Glutamatergic neuron (in vitro differentiated cells): Measurements from ENCODE around the gene FSD2. TPM values are rescaled to one million over a fixed set of nuclear protein-coding genes. Genes with fewer than 3 reads are reported as not detected.
"Not testable (repeated sequence)": the region's sequence is repeated elsewhere in the genome, so short reads cannot be mapped to it uniquely, and the experiment has no call there.

Source experiments
- DNase-seq: peaks from one replicate; pipeline ENCODE4 v3.0.0; 2022
- H3K27ac Mint-ChIP-seq: one replicate; pipeline ENCODE4 v1.8.0; 2020; ENCODE audit warnings: mild to moderate bottlenecking, mixed read lengths, inconsistent platforms; ENCODE audit not compliant: unreplicated experiment
- H3K27me3 Mint-ChIP-seq: one replicate; pipeline ENCODE4 v1.8.0; 2020; ENCODE audit warnings: mild to moderate bottlenecking, moderate library complexity, mixed read lengths, inconsistent platforms; ENCODE audit not compliant: unreplicated experiment
- H3K36me3 Mint-ChIP-seq: one replicate; pipeline ENCODE4 v1.8.0; 2020; ENCODE audit warnings: mild to moderate bottlenecking, mixed read lengths, inconsistent platforms; ENCODE audit not compliant: unreplicated experiment
- H3K4me1 Mint-ChIP-seq: one replicate; pipeline ENCODE4 v1.8.0; 2020; ENCODE audit warnings: mild to moderate bottlenecking, low read depth, mixed read lengths, inconsistent platforms; ENCODE audit not compliant: unreplicated experiment
- H3K4me3 Mint-ChIP-seq: one replicate; pipeline ENCODE4 v1.8.0; 2020; ENCODE audit warnings: mild to moderate bottlenecking, mixed read lengths, inconsistent platforms; ENCODE audit not compliant: unreplicated experiment
- H3K9me3 Mint-ChIP-seq: one replicate; pipeline ENCODE4 v1.8.0; 2020; ENCODE audit warnings: mild to moderate bottlenecking, moderate library complexity, mixed read lengths, inconsistent platforms; ENCODE audit not compliant: unreplicated experiment
- total RNA-seq: library from RNA; stranded (reverse); fragmentation: NEBNext Ultra II Directional; extraction: Animal tissue kit (Norgen Biotek cat#: 25700); gene quantifications from one replicate; pipeline ENCODE4 v1.2.1, GENCODE V29; 2021; ENCODE audit not compliant: unreplicated experiment
- TF ChIP-seq, protein P1 (sequence below): fragments of 200-600 bp; sonication (generic); IDR thresholded peaks from one replicate; pipeline ENCODE4 v1.5.0; 2021; ENCODE audit not compliant: partially characterized antibody, unreplicated experiment

FSD2 gene
- total RNA-seq, 1 donor from 2014 or later, result not detected

DNA sequence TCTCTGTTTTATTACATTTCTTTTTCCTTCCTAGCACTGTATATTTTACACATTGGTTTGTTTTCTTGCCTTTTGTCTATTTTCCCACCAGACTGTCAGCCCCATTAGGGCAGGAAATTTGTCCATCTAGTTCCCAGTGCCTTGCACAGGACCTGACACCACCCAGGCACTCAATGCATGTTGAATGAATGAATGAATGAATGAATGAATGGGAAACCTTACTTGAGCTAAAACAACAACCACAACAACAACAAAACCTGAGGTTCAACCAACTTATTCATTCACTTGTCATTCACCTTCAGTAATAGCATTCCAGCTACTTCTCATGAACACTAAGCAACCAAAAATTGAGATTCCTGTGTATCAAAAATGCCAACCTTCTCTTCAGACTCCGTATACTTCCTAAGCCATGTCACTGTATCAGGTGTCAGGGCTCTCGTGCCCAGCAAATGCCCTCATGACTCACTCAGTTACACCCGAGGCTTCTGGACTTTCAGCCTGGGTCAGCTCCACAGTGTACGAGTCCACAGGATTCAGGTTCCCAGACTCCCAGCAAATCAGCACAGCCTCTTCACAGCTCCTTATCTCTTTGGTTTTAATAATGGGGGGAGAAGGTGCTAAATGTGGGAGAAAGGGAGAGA lies 37.3 kb downstream of the FSD2 start:
- Mint-ChIP-seq H3K9me3 (no peaks in the 10 kb centered on the region), H3K4me1 (peaks cover 2% of the 10 kb centered on the region), H3K36me3 (no peaks in the 10 kb centered on the region), H3K4me3 (no peak overlapping the region), H3K27me3 (peaks cover 4% of the 10 kb centered on the region), H3K27ac (peak overlapping the region; percentile 52)
- TF ChIP-seq, protein P1, sequence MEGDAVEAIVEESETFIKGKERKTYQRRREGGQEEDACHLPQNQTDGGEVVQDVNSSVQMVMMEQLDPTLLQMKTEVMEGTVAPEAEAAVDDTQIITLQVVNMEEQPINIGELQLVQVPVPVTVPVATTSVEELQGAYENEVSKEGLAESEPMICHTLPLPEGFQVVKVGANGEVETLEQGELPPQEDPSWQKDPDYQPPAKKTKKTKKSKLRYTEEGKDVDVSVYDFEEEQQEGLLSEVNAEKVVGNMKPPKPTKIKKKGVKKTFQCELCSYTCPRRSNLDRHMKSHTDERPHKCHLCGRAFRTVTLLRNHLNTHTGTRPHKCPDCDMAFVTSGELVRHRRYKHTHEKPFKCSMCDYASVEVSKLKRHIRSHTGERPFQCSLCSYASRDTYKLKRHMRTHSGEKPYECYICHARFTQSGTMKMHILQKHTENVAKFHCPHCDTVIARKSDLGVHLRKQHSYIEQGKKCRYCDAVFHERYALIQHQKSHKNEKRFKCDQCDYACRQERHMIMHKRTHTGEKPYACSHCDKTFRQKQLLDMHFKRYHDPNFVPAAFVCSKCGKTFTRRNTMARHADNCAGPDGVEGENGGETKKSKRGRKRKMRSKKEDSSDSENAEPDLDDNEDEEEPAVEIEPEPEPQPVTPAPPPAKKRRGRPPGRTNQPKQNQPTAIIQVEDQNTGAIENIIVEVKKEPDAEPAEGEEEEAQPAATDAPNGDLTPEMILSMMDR, result no peak
- no peak for DNase-seq

- DNase-seq, result no peak
- no peaks in the 10 kb centered on the region for H3K9me3 Mint-ChIP-seq
- H3K27ac Mint-ChIP-seq, result no peak overlapping the region
- H3K4me1 Mint-ChIP-seq, result peaks cover 2% of the 10 kb centered on the region
- H3K27me3 Mint-ChIP-seq, result peaks cover 2% of the 10 kb centered on the region
- no peaks in the 10 kb centered on the region for H3K36me3 Mint-ChIP-seq
- TF ChIP-seq, protein P1, result no peak
- H3K4me3 Mint-ChIP-seq, result no peak overlapping the region
Observed at GRCh38 chr15:82767163-82767829, 38.6 kb downstream of the FSD2 start.

- not testable (repeated sequence) for DNase-seq, H3K4me3 Mint-ChIP-seq, H3K9me3 Mint-ChIP-seq, H3K27me3 Mint-ChIP-seq, H3K4me1 Mint-ChIP-seq, H3K36me3 Mint-ChIP-seq, H3K27ac Mint-ChIP-seq
Observed at GRCh38 chr15:82766201-82766600, 39.7 kb downstream of the FSD2 start.

GRCh38 chr15:82764740-82765139 lies 41.1 kb downstream of the FSD2 start:
- H3K27me3 Mint-ChIP-seq, result peaks cover 2% of the 10 kb centered on the region
- H3K9me3 Mint-ChIP-seq, result no peaks in the 10 kb centered on the region
- H3K27ac Mint-ChIP-seq, result no peak overlapping the region
- H3K4me3 Mint-ChIP-seq, result no peak overlapping the region
- peaks cover 2% of the 10 kb centered on the region for H3K4me1 Mint-ChIP-seq
- no peak for DNase-seq
- TF ChIP-seq, protein P1, result no peak
- H3K36me3 Mint-ChIP-seq, result no peaks in the 10 kb centered on the region

DNA sequence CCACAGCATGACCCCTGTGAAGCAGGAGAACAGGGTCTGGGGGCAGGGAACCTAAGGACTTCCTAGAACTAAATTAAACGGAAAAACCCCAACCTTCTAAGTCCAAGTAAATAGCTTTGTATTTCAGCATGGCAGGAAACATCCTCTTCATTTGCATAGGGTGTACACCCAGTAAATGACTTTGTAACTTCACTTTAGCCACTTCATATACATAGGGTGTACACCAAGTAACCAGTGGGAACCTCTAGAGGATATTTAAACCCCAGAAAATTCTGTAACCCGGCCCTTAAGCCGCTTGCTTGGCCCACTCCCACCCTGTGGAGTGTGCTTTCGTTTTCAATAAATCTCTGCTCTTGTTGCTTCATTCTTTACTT lies 41.8 kb downstream of the FSD2 start:
- H3K27me3 Mint-ChIP-seq, result peaks cover 2% of the 10 kb centered on the region
- H3K36me3 Mint-ChIP-seq, result no peaks in the 10 kb centered on the region
- H3K27ac Mint-ChIP-seq, result no peak overlapping the region
- peaks cover 2% of the 10 kb centered on the region for H3K4me1 Mint-ChIP-seq
- H3K9me3 Mint-ChIP-seq, result no peaks in the 10 kb centered on the region
- no peak for DNase-seq
- no peak overlapping the region for H3K4me3 Mint-ChIP-seq
- TF ChIP-seq, protein P1, result no peak
